ENCODE data around the gene STARD9. TPM values are rescaled to one million over a fixed set of nuclear protein-coding genes. Genes with fewer than 3 reads are reported as not detected.
A peak's percentile ranks its signal among the peaks of the same experiment; 100 is the strongest.

STARD9 gene
- total and polyA plus RNA-seq, 2 of the 13 experiments (the other 11 are each of a cell fraction or from before 2014, with no cell fraction given) = 5.3 to 7.5 TPM

- TF ChIP-seq ZNF562 (CRISPR knock-in tag; IDR thresholded peaks at IDR 0.05; ENCODE audit: borderline replicate concordance) (no peak), PBX2 (CRISPR knock-in tag; IDR thresholded peaks at IDR 0.05) (no peak), POGK (CRISPR knock-in tag; conservative IDR thresholded peaks at IDR 0.05) (0 out of 2 replicates have a peak, but pooled peaks have one; percentile 53), ZNF570 (CRISPR knock-in tag; IDR thresholded peaks at IDR 0.05; ENCODE audit: borderline replicate concordance) (no peak), ZNF784 (CRISPR knock-in tag; IDR thresholded peaks at IDR 0.05; ENCODE audit: borderline replicate concordance) (0 out of 2 replicates have a peak, but pooled peaks have one; percentile 48), HNF1B (CRISPR knock-in tag; IDR thresholded peaks at IDR 0.05) (peak; percentile 55; the same call in 1 of the 2 replicates), ZNF790 (CRISPR knock-in tag; IDR thresholded peaks at IDR 0.05; ENCODE audit: borderline replicate concordance) (no peak), ETV5 (CRISPR knock-in tag; IDR thresholded peaks at IDR 0.05; ENCODE audit: borderline replicate concordance) (no peak), HNRNPLL (IDR thresholded peaks at IDR 0.05; ENCODE audit: low read depth, low read length, poor library complexity, severe bottlenecking) (peak; percentile 92), BCL3 (CRISPR knock-in tag; IDR thresholded peaks at IDR 0.05) (peak; percentile 64; the same call in 1 of the 2 replicates), ZIK1 (CRISPR knock-in tag; IDR thresholded peaks at IDR 0.05; ENCODE audit: borderline replicate concordance, low read depth) (no peak), ZNF407 (CRISPR knock-in tag; IDR thresholded peaks at IDR 0.05; ENCODE audit: not compliant biosample characterization) (peak; percentile 57)
These were observed 5.9 kb downstream of the STARD9 start (continued) for GRCh38 chr15:42581272-42581730.
